Gastroesophageal sphincter (tissue), 4 donors: ENCODE results near the gene EPO. TPM values are rescaled to one million over a fixed set of nuclear protein-coding genes. Genes with fewer than 3 reads are reported as not detected.
A peak's percentile ranks its signal among the peaks of the same experiment; 100 is the strongest.

Experiments
- ATAC-seq: fragments of 150-250 bp; one replicate; pipeline ENCODE4 v1.9.1; 2016; ENCODE audit warnings: mild to moderate bottlenecking, moderate library complexity
- H3K27ac ChIP-seq, 4 donors: fragments of 200-600 bp; sonication (generic) in 3 of 4; 1 replicate in 3 of 4; 2 replicates in 1 of 4; pipeline ENCODE4 v1.5.1; 2016 to 2019
- H3K27me3 ChIP-seq: fragments of 200-600 bp; sonication (generic); one replicate; pipeline ENCODE4 v1.5.1; 2019
- H3K36me3 ChIP-seq, 2 donors: fragments of 200-600 bp; sonication (generic); one replicate each; pipeline ENCODE4 v1.5.1; 2019; ENCODE audit warnings: control low read depth in 1 of 2
- H3K4me1 ChIP-seq, 3 donors: fragments of 200-600 bp; sonication (generic); 1 replicate in 2 of 3; 2 replicates in 1 of 3; pipeline ENCODE4 v1.5.1; 2016 to 2019; ENCODE audit warnings: control low read depth in 2 of 3
- H3K4me3 ChIP-seq, 2 donors: fragments of 200-600 bp; sonication (generic); one replicate each; pipeline ENCODE4 v1.5.1; 2019; ENCODE audit warnings: mild to moderate bottlenecking in 1 of 2, moderate library complexity in 1 of 2
- H3K9me3 ChIP-seq, 3 donors: fragments of 200-600 bp; sonication (generic); one replicate each; pipeline ENCODE4 v1.5.1; 2017 to 2019; ENCODE audit warnings: control low read depth in 2 of 3
- EP300 ChIP-seq: sonication (generic); formaldehyde crosslinking; IDR thresholded peaks from one replicate; pipeline ENCODE4 v1.6.1; 2017; ENCODE audit warnings: antibody characterized with exemption, mild to moderate bottlenecking
- POLR2A ChIP-seq, 2 donors: fragments of 450-650 bp; IDR thresholded peaks; one replicate each; pipeline ENCODE4 v1.6.1; 2017; ENCODE audit warnings: antibody characterized with exemption in 2 of 2, mild to moderate bottlenecking in 2 of 2, moderate library complexity in 1 of 2
- POLR2AphosphoS5 ChIP-seq: sonication (generic); formaldehyde crosslinking; IDR thresholded peaks from one replicate; pipeline ENCODE4 v1.6.1; 2017; ENCODE audit warnings: antibody characterized with exemption
- WGBS, 2 donors: methylation state at CpG; one replicate each; pipeline ENCODE4 v1.1.5; 2018; ENCODE audit warnings: low coverage in 1 of 2; 5-methylcytosine and 5-hydroxymethylcytosine counted together
- total RNA-seq, 4 donors: library from RNA; depleted of rRNA; stranded (reverse); fragments of >200 nt; gene quantifications; one replicate each; pipeline ENCODE4 v1.1.0, GENCODE V29; 2016
- TF ChIP-seq, protein P1 (sequence below), 4 experiments: fragments of 200-600 bp in 2 of 4; fragments of 450-650 bp in 2 of 4; sonication (generic) in 1 of 4; IDR thresholded peaks; one replicate each; pipeline ENCODE4 v1.5.1; 2017 to 2019; ENCODE audit warnings: antibody characterized with exemption in 4 of 4, mild to moderate bottlenecking in 2 of 4, moderate library complexity in 2 of 4

Gene EPO
- total RNA-seq, 4 donors from 2014 or later, result not detected

DNA sequence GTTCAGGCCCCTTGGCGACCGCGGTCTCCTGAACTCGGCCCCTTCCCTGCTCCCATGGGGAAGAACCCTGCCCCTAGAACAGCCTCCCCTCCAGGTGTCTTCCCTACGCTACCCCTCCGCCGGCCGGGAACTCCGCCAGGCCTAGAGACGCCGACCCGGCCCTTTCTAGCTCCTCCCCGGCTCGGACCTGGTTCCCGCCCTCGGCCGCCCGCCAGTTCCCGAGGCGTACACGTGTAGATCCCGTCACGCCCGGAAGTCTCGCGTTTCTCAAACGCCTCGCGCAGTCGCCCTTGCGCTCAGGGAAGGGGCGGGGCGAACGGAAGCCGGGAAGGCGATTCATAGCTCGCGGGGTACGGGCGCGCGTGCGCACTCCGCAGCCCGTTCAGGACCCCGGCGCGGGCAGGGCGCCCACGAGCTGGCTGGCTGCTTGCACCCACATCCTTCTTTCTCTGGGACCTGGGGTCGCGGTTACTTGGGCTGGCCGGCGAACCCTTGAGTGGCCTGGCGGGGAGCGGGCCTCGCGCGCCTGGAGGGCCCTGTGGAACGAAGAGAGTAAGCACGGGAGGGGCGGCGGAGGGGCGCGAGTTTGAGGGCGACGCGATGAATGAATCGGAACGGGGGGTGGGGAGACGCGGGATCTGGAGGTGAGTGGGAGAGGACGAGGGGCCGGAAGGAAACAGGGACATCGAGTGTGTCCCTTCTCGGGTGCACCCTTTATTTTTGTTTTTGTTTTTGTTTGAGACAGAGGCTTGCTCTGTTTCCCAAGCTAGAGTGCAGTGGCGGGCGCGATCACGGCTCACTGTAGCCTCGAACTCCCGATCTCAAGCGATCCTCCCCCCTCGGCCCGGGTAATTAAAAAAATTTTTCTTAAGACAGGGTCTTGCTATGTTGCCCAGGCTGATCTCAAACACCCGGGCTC, 14.3 kb upstream of the EPO start, which contains the start of gene POP7:
Gene POP7 (plus strand): TSS at position 369 of the 919 bp plus-strand sequence. CDS start 710 bp downstream, outside the sequence.
- Histone ChIP-seq H3K4me1 (peaks cover 0 to 30% (median 13%) of the 10 kb centered on the region in 3 donors), H3K4me3 (peak within 1 kb of the TSS; percentile 56 to 90), H3K36me3 (peaks cover 0 to 23% of the 10 kb centered on the region in 2 donors), H3K27ac (peak within 1 kb of the TSS; percentile 90 to 98 (median 92)), H3K9me3 (no peaks in the 10 kb centered on the region), H3K27me3 (no peaks in the 10 kb centered on the region)
- TF ChIP-seq EP300 (no peak), POLR2AphosphoS5 (peak; percentile 84), POLR2A (IDR thresholded peaks at IDR 0.05) (peak; percentile 42 to 60)
- TF ChIP-seq, protein P1, sequence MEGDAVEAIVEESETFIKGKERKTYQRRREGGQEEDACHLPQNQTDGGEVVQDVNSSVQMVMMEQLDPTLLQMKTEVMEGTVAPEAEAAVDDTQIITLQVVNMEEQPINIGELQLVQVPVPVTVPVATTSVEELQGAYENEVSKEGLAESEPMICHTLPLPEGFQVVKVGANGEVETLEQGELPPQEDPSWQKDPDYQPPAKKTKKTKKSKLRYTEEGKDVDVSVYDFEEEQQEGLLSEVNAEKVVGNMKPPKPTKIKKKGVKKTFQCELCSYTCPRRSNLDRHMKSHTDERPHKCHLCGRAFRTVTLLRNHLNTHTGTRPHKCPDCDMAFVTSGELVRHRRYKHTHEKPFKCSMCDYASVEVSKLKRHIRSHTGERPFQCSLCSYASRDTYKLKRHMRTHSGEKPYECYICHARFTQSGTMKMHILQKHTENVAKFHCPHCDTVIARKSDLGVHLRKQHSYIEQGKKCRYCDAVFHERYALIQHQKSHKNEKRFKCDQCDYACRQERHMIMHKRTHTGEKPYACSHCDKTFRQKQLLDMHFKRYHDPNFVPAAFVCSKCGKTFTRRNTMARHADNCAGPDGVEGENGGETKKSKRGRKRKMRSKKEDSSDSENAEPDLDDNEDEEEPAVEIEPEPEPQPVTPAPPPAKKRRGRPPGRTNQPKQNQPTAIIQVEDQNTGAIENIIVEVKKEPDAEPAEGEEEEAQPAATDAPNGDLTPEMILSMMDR (IDR thresholded peaks at IDR 0.05), result no peak
- 0% methylated on average over 18 to 25 of the region's 86 CpGs for WGBS, 2 donors
- ATAC-seq, result peak; percentile 98

DNA sequence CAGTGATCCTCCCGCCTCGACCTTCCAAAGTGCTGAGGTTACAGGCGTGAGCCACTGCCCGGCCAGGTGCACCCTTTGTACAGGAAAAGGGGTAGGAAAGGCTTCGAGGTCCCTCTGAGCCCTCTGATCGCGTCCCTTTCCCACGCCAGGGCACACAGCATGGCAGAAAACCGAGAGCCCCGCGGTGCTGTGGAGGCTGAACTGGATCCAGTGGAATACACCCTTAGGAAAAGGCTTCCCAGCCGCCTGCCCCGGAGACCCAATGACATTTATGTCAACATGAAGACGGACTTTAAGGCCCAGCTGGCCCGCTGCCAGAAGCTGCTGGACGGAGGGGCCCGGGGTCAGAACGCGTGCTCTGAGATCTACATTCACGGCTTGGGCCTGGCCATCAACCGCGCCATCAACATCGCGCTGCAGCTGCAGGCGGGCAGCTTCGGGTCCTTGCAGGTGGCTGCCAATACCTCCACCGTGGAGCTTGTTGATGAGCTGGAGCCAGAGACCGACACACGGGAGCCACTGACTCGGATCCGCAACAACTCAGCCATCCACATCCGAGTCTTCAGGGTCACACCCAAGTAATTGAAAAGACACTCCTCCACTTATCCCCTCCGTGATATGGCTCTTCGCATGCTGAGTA, 13.5 kb upstream of the EPO start:
- Histone ChIP-seq H3K9me3 (no peaks in the 10 kb centered on the region), H3K27me3 (no peaks in the 10 kb centered on the region), H3K36me3 (peaks cover 0 to 23% of the 10 kb centered on the region in 2 donors), H3K4me3 (peak overlapping the region; percentile 56 to 90), H3K27ac (peak overlapping the region in 3 of 4 donors; percentile 90 to 98 (median 94)), H3K4me1 (peaks cover 0 to 30% (median 13%) of the 10 kb centered on the region in 3 donors)
- WGBS, 2 donors, result 15% methylated on average over 9 of the region's 34 CpGs; no CpG with 5 or more reads in 1 of the 2 donors
- TF ChIP-seq POLR2A (IDR thresholded peaks at IDR 0.05), result no peak
- TF ChIP-seq, protein P1 (IDR thresholded peaks at IDR 0.05), result no peak
- no peak for TF ChIP-seq EP300
- TF ChIP-seq POLR2AphosphoS5, result no peak
- ATAC-seq, result no peak

DNA sequence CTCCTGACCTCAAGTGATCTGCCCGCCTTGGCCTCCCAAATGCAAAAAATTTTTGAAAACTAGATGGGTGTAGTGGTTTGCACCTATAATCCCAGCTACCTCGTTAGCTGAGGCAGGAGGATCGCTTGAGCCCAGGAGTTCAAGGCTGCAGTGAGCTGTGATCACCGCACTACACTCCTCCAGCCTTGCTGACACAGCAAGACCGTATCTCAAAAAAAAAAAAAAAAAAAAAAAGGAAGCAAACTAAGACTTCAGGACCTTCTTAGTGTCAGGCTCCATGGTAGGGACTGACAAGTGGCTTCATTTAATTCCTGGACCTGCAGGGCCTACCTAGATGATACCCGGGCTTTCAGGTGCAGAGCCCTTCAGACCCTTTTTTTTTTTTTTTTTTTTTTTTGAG, 11.9 kb upstream of the EPO start:
- TF ChIP-seq EP300 (no peak), POLR2A (IDR thresholded peaks at IDR 0.05) (no peak), POLR2AphosphoS5 (no peak)
- TF ChIP-seq, protein P1 (IDR thresholded peaks at IDR 0.05), result no peak
- no peaks in the 10 kb centered on the region for H3K27me3 ChIP-seq
- H3K4me1 ChIP-seq, result peaks cover 0 to 30% (median 13%) of the 10 kb centered on the region in 3 donors
- WGBS, 2 donors, result 80 to 82% methylated on average over 1 to 2 of the region's 6 CpGs
- ATAC-seq, result no peak
- H3K9me3 ChIP-seq, result no peaks in the 10 kb centered on the region
- no peak overlapping the region for H3K4me3 ChIP-seq
- no peak overlapping the region for H3K27ac ChIP-seq
- H3K36me3 ChIP-seq, result peaks cover 0 to 23% of the 10 kb centered on the region in 2 donors

DNA sequence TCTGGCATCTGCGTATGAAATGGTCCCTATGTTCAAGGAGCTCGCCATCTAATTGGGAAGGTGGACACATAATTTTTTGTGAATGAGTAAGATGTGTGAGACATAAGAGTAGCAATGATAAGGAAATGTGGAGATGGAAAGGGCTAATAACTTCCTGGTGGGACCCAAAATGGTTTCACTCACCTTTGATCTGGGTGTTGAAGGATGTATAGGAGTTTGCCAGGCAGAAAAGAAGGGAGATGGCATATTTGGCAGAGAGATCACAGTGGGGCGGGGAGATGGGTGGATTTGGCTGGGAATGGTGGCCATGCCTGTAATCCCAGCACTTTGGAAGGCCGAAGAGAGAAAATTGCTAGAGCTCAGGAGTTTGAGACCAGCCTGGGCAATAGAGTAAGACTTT, 9.8 kb upstream of the EPO start:
- WGBS, 2 donors, result 80 to 93% methylated on average over 3 to 4 of the region's 4 CpGs
- Histone ChIP-seq H3K27ac (no peak overlapping the region), H3K27me3 (no peaks in the 10 kb centered on the region), H3K36me3 (peaks cover 0 to 23% of the 10 kb centered on the region in 2 donors), H3K4me1 (peaks cover 0 to 22% (median 8%) of the 10 kb centered on the region in 3 donors), H3K9me3 (no peaks in the 10 kb centered on the region), H3K4me3 (no peak overlapping the region)
- ATAC-seq, result no peak
- TF ChIP-seq, protein P1 (IDR thresholded peaks at IDR 0.05), result no peak
- TF ChIP-seq POLR2AphosphoS5 (no peak), EP300 (no peak), POLR2A (IDR thresholded peaks at IDR 0.05) (no peak)
